Testis (tissue), 2 donors: ENCODE data around the gene KCNAB1.

Experiments used
- POLR2A ChIP-seq: fragments of 450-650 bp; IDR thresholded peaks from one replicate; pipeline ENCODE4 v1.6.1; 2017; ENCODE audit warnings: antibody characterized with exemption, mild to moderate bottlenecking, moderate library complexity
- TF ChIP-seq, protein P1 (sequence below), 3 experiments: fragments of 450-650 bp in 2 of 3; fragments of 200-600 bp in 1 of 3; sonication (generic) in 1 of 3; IDR thresholded peaks; one replicate each; pipeline ENCODE4 v1.5.1; 2016 to 2019; ENCODE audit warnings: antibody characterized with exemption in 3 of 3, mild to moderate bottlenecking in 2 of 3, moderate library complexity in 1 of 3

DNA sequence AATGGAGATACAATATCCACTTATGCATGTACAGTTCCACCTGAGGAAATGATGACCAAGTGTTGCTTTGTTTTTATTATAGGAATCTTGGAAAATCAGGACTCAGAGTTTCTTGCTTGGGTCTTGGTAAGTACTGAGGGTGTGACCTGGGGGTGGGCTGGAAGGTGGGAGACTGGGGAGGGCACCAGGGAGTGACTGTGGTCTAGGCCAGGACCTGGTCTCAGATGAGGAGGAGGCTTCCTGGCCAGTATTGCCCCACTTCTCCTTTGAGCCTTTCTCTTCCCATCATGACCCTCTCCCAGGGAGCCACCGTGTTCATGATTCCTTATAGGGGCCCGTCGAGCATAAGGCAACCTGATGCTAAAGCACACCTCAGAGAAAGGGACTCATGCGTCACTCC lies 301.2 kb downstream of the KCNAB1 start:
- TF ChIP-seq POLR2A = no peak
- TF ChIP-seq, protein P1, sequence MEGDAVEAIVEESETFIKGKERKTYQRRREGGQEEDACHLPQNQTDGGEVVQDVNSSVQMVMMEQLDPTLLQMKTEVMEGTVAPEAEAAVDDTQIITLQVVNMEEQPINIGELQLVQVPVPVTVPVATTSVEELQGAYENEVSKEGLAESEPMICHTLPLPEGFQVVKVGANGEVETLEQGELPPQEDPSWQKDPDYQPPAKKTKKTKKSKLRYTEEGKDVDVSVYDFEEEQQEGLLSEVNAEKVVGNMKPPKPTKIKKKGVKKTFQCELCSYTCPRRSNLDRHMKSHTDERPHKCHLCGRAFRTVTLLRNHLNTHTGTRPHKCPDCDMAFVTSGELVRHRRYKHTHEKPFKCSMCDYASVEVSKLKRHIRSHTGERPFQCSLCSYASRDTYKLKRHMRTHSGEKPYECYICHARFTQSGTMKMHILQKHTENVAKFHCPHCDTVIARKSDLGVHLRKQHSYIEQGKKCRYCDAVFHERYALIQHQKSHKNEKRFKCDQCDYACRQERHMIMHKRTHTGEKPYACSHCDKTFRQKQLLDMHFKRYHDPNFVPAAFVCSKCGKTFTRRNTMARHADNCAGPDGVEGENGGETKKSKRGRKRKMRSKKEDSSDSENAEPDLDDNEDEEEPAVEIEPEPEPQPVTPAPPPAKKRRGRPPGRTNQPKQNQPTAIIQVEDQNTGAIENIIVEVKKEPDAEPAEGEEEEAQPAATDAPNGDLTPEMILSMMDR (IDR thresholded peaks at IDR 0.05) = no peak
